ENCODE results near the gene ACSL3. TPM values are rescaled to one million over a fixed set of nuclear protein-coding genes. Genes with fewer than 3 reads are reported as not detected.

Gene ACSL3
- total RNA-seq, 2 experiments from 2014 or later: 37.6 to 43.0 TPM

DNA sequence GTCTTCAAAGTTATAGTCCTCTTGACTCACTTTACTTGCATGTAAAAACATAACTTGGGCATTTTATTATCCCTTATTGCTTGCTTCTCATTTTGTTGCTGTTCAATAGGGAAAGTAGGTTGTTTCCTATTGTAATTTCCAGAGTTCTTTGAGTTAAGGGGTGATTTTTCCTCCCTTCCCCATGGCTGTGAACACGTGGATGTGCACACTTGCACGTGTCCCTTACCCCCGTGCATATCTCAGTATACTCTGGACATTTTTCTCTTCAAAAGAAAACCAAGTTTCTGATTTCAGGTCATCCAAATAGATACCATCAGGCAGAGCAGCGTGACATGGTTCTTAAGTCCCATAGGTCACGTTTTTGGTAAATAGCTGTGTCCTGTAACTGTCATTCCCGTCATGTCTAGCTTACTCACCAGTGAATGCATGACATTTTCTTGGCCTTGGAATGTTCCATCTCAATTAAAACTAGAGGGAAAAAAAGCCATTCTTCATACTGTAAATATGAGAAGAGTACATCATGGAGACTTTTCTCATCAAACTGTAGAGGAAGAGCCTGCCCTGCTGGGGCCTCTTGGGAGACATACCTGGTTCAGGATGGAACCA is 107.8 kb downstream of the ACSL3 start:
- Mint-ChIP-seq H3K4me1 (no peaks in the 10 kb centered on the region), H3K27me3 (peaks cover 5% of the 10 kb centered on the region), H3K36me3 (ENCODE audit: low read depth) (no peaks in the 10 kb centered on the region), H3K27ac (no peak overlapping the region), H3K9me3 (no peaks in the 10 kb centered on the region), H3K4me3 (no peak overlapping the region)
- CTCF ChIA-PET: no interaction called here
- DNase-seq: no peak
- POLR2A ChIA-PET: no interaction called here

GRCh38 chr2:222969491-222969890 is 108.7 kb downstream of the ACSL3 start:
- no peaks in the 10 kb centered on the region for H3K4me1 Mint-ChIP-seq
- ChIA-PET CTCF (no interaction called here), POLR2A (no interaction called here)
- H3K4me3 Mint-ChIP-seq: no peak overlapping the region
- H3K27ac Mint-ChIP-seq: no peak overlapping the region
- H3K27me3 Mint-ChIP-seq: peaks cover 5% of the 10 kb centered on the region
- H3K36me3 Mint-ChIP-seq (ENCODE audit: low read depth): no peaks in the 10 kb centered on the region
- no peak for DNase-seq
- no peaks in the 10 kb centered on the region for H3K9me3 Mint-ChIP-seq

DNA sequence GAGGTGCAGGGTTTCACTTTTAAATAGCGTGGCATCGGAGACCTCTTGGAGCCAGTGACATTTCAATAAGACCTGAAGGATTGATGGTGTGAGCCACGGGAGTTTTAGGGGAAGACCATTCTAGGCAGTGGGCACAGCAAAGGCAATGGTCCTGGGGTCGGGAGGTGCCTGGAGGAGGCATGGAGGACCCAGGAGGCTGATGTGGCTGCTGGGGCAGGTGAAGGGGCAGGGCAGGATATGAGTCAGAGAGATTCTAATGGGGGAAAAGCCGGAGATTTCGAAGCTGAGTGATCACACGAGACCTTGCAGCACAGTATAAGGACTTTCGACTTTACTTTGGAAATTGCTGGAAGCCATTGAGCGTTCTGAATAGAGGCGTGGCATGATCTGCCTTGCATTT is 111.6 kb downstream of the ACSL3 start:
- Mint-ChIP-seq H3K36me3 (ENCODE audit: low read depth) (no peaks in the 10 kb centered on the region), H3K9me3 (no peaks in the 10 kb centered on the region), H3K4me3 (no peak overlapping the region), H3K27ac (no peak overlapping the region), H3K27me3 (peaks cover 4% of the 10 kb centered on the region), H3K4me1 (no peaks in the 10 kb centered on the region)
- no peak for DNase-seq
- POLR2A ChIA-PET: no interaction called here
- CTCF ChIA-PET: interaction anchor here (1.0 to 1.6 kb wide), 6 partner anchors 9 to 287 kb away, joined by 3 to 8 read pairs (median 4); no protein-coding TSS in a partner anchor

GRCh38 chr2:222973237-222973636 is 112.4 kb downstream of the ACSL3 start:
- ChIA-PET CTCF (no interaction called here), POLR2A (no interaction called here)
- Mint-ChIP-seq H3K36me3 (ENCODE audit: low read depth) (no peaks in the 10 kb centered on the region), H3K9me3 (no peaks in the 10 kb centered on the region), H3K27me3 (no peaks in the 10 kb centered on the region), H3K4me3 (no peak overlapping the region), H3K27ac (no peak overlapping the region), H3K4me1 (no peaks in the 10 kb centered on the region)
- DNase-seq: no peak

DNA sequence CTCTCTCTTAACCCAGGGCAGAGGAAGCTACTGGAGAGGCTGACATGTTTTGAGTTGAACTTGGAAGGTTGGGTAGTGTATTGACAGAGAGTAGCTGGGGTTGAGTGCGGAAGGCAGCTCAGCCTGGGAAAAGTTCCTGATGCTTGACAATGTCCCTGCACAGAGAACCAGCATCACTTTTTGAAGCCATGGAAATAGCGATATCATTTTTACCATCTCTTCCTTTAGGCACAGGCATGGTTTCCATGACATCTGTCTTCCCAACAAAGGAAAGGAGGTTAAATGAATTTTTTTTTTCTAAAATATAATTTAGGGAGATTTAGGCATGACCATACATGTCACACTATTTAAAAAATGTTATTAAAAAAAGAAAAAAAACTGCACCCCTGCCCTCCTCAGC is 112.9 kb downstream of the ACSL3 start:
- CTCF ChIA-PET: no interaction called here

GRCh38 chr2:222976521-222977061 is 115.8 kb downstream of the ACSL3 start:
- no peak overlapping the region for H3K4me3 Mint-ChIP-seq
- ChIA-PET POLR2A (no interaction called here), CTCF (no interaction called here)
- no peak for DNase-seq
- no peak overlapping the region for H3K27ac Mint-ChIP-seq
- peaks cover 9% of the 10 kb centered on the region for H3K27me3 Mint-ChIP-seq
- H3K4me1 Mint-ChIP-seq: no peaks in the 10 kb centered on the region
- no peaks in the 10 kb centered on the region for H3K9me3 Mint-ChIP-seq
- no peaks in the 10 kb centered on the region for H3K36me3 Mint-ChIP-seq (ENCODE audit: low read depth)

More for the DNA sequence above, 112.9 kb downstream of the ACSL3 start:
- no peak for DNase-seq
- no peak overlapping the region for H3K27ac Mint-ChIP-seq
- H3K36me3 Mint-ChIP-seq (ENCODE audit: low read depth): no peaks in the 10 kb centered on the region
- POLR2A ChIA-PET: no interaction called here
- H3K9me3 Mint-ChIP-seq: no peaks in the 10 kb centered on the region
- H3K4me1 Mint-ChIP-seq: no peaks in the 10 kb centered on the region
- H3K4me3 Mint-ChIP-seq: no peak overlapping the region
- H3K27me3 Mint-ChIP-seq: peaks cover 3% of the 10 kb centered on the region

DNA sequence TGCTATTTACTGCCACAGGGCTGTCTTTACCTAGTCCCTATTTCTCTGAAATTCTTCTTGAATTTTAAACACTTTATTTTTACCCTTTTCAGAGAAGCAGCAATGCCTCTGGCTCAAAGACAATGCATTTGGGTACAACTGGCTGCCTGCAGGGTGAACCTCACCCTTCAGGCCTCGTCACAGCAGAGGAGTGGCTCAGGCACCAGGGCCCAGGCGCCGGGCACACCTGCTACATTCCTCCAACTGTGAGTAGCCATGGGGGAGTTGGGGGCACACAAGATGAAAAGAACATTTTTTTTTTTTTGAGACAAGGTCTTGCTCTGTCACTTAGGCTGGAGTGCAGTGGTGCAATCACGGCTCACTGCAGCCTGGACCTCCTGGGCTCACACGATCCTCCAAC is 116.3 kb downstream of the ACSL3 start:
- no peaks in the 10 kb centered on the region for H3K9me3 Mint-ChIP-seq
- CTCF ChIA-PET: no interaction called here
- H3K4me1 Mint-ChIP-seq: peaks cover 2% of the 10 kb centered on the region

GRCh38 chr2:222978850-222979249 is 118.0 kb downstream of the ACSL3 start:
- H3K36me3 Mint-ChIP-seq (ENCODE audit: low read depth): no peaks in the 10 kb centered on the region

More for the DNA sequence above, 116.3 kb downstream of the ACSL3 start:
- POLR2A ChIA-PET: no interaction called here
- H3K4me3 Mint-ChIP-seq: no peak overlapping the region
- peaks cover 9% of the 10 kb centered on the region for H3K27me3 Mint-ChIP-seq
- no peak overlapping the region for H3K27ac Mint-ChIP-seq
- no peak for DNase-seq
- no peaks in the 10 kb centered on the region for H3K36me3 Mint-ChIP-seq (ENCODE audit: low read depth)

GRCh38 chr2:222979484-222979883 is 118.6 kb downstream of the ACSL3 start:
- H3K27me3 Mint-ChIP-seq: peaks cover 11% of the 10 kb centered on the region
- no peaks in the 10 kb centered on the region for H3K9me3 Mint-ChIP-seq
- H3K4me1 Mint-ChIP-seq: peaks cover 8% of the 10 kb centered on the region
- no peaks in the 10 kb centered on the region for H3K36me3 Mint-ChIP-seq (ENCODE audit: low read depth)
- H3K27ac Mint-ChIP-seq: no peak overlapping the region
- CTCF ChIA-PET: no interaction called here
- no peak for DNase-seq
- H3K4me3 Mint-ChIP-seq: no peak overlapping the region
- POLR2A ChIA-PET: no interaction called here

More at GRCh38 chr2:222978850-222979249, 118.0 kb downstream of the ACSL3 start:
- no peak overlapping the region for H3K4me3 Mint-ChIP-seq
- no peak overlapping the region for H3K27ac Mint-ChIP-seq
- peaks cover 9% of the 10 kb centered on the region for H3K27me3 Mint-ChIP-seq
- ChIA-PET CTCF (no interaction called here), POLR2A (no interaction called here)
- no peak for DNase-seq
- H3K4me1 Mint-ChIP-seq: peaks cover 8% of the 10 kb centered on the region
- H3K9me3 Mint-ChIP-seq: no peaks in the 10 kb centered on the region

DNA sequence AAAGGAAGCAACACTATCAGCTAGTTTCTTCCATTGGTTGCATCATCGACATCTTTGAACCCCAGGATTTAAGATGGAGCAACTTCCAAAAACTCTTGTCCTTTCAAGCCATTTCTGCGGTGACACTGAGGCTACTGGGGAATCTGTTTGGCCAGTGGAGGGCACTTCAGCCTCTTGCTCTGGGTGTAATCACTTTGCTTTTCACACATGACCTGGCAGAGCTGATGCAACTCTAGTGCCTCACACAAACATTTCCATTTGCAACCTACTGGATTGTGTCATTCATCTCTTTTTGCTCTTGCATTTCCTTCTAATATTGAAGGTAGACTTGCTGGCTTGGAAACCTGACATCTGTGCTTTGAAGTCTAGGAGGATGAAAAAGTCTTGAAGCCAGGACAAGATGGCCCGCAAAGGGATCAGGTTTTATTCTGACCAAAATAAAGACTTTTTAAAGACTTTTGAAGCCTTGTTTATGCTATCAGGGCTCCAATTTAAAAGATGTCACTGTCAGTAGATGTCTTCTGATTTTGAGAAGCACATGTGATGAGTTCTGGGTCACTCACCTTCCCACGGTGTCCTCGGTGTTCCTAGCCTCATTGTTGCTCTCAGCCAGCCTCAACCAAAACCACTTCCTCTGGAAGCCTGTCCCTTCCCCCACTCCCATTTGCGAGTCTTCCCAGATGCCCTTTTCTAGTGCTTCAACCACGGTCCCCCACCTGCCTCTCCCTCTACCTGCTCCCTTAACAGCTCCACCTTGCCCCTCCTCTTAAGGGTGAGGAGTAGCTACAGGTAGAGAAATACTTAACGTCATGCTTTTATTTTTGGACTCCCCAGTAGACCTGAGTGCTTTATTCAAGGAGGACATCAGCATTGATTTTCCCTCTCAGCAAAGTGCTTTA is 121.4 kb downstream of the ACSL3 start:
- H3K27me3 Mint-ChIP-seq: peaks cover 25% of the 10 kb centered on the region
- CTCF ChIA-PET: interaction anchor here (1.0 kb wide), 1 partner anchor 23 kb away, joined by 3 read pairs; no protein-coding TSS in a partner anchor
- H3K4me1 Mint-ChIP-seq: peaks cover 8% of the 10 kb centered on the region
- DNase-seq: no peak
- H3K36me3 Mint-ChIP-seq (ENCODE audit: low read depth): no peaks in the 10 kb centered on the region
- peaks cover 2% of the 10 kb centered on the region for H3K9me3 Mint-ChIP-seq
- H3K27ac Mint-ChIP-seq: no peak overlapping the region
- no peak overlapping the region for H3K4me3 Mint-ChIP-seq
- POLR2A ChIA-PET: no interaction called here

DNA sequence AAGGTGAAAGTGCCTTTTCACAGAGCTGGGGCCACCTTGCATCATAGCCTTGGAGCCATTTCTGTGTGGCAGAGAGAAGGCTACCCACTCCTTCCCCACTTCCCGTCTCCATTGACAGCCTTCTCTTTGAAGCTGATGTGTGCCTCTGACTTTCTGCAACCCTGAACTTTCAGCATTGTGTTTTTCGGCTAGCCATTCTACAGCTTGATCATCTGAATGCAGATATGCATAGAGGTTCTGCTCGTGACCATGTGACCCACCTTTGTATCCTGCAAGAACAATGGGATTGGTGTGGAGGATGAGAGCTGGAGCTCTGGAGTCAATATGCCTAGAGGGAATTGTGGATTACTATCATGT is 122.1 kb downstream of the ACSL3 start:
- Mint-ChIP-seq H3K9me3 (peaks cover 2% of the 10 kb centered on the region), H3K4me3 (no peak overlapping the region), H3K4me1 (peaks cover 8% of the 10 kb centered on the region), H3K27ac (no peak overlapping the region), H3K27me3 (peaks cover 25% of the 10 kb centered on the region), H3K36me3 (ENCODE audit: low read depth) (no peaks in the 10 kb centered on the region)
- DNase-seq: no peak
- CTCF ChIA-PET: no interaction called here
- POLR2A ChIA-PET: no interaction called here

DNA sequence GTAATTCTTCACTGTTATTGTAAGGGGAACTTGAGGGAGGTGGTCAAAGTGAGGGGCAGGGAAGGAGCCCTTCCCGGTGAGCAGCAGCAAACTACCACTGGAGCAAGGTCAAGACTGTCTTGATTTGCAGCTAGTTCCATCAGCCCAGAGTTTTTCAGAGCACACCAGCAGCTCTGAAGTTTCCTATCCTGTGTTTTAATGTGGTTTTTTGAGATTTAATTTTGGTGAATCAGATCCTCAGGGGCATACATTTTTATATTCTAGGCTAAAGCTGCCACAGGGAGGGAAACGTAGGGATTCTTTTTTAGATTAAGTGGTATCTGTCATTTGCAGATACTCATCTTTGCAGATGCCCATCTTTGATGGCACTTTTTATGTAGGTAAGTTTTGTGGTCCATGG is 124.1 kb downstream of the ACSL3 start:
- POLR2A ChIA-PET: no interaction called here
- Mint-ChIP-seq H3K4me1 (peaks cover 8% of the 10 kb centered on the region), H3K27me3 (peaks cover 16% of the 10 kb centered on the region), H3K4me3 (no peak overlapping the region), H3K9me3 (peaks cover 2% of the 10 kb centered on the region), H3K36me3 (ENCODE audit: low read depth) (no peaks in the 10 kb centered on the region), H3K27ac (no peak overlapping the region)
- CTCF ChIA-PET: interaction anchor here (1.1 kb wide), 1 partner anchor 13 kb away, joined by 3 read pairs; no protein-coding TSS in a partner anchor
- DNase-seq: no peak

GRCh38 chr2:222989431-222989830 is 128.6 kb downstream of the ACSL3 start:
- DNase-seq: no peak
- Mint-ChIP-seq H3K4me1 (no peaks in the 10 kb centered on the region), H3K27me3 (peaks cover 14% of the 10 kb centered on the region), H3K36me3 (ENCODE audit: low read depth) (no peaks in the 10 kb centered on the region), H3K4me3 (no peak overlapping the region), H3K27ac (no peak overlapping the region), H3K9me3 (peaks cover 2% of the 10 kb centered on the region)
- ChIA-PET POLR2A (no interaction called here), CTCF (no interaction called here)

All from activated CD4-positive, alpha-beta T cell treated with anti-CD3 and anti-CD28 coated beads, Interleukin-2, amount 10 ng/mL, durations not matched to agents 7 days and 5 days (primary cell).